GM21717 (cell line): ENCODE measurements around the gene GAL3ST2.
A peak's percentile ranks its signal among the peaks of the same experiment; 100 is the strongest.

ENCODE experiments used
- ATAC-seq: cut with Tn5 transposase; IDR thresholded peaks from one replicate; pipeline ENCODE4 v1.9.1; 2021; ENCODE audit warnings: mild to moderate bottlenecking, moderate library complexity; ENCODE audit not compliant: unreplicated experiment

Gene GAL3ST2

GRCh38 chr2:241842620-241843211, 66.1 kb downstream of the GAL3ST2 start:
- ATAC-seq, result no peak

- ATAC-seq, result peak; percentile 7
Observed at GRCh38 chr2:241843321-241844065, 66.9 kb downstream of the GAL3ST2 start.

GRCh38 chr2:241844066-241844728, 67.6 kb downstream of the GAL3ST2 start:
- ATAC-seq, result peak; percentile 69

GRCh38 chr2:241844831-241845578, 68.4 kb downstream of the GAL3ST2 start:
- no peak for ATAC-seq

GRCh38 chr2:241846406-241846805, 69.8 kb downstream of the GAL3ST2 start:
- ATAC-seq, result no peak

- ATAC-seq, result no peak
Observed at GRCh38 chr2:241848761-241849615, 72.4 kb downstream of the GAL3ST2 start.

GRCh38 chr2:241849616-241850543, 73.3 kb downstream of the GAL3ST2 start:
- ATAC-seq, result no peak

GRCh38 chr2:241850544-241851324, 74.1 kb downstream of the GAL3ST2 start:
- ATAC-seq, result no peak

GRCh38 chr2:241851325-241852115, 74.9 kb downstream of the GAL3ST2 start:
- ATAC-seq, result no peak

- ATAC-seq, result no peak
Observed at GRCh38 chr2:241852116-241852980, 75.7 kb downstream of the GAL3ST2 start.

- ATAC-seq, result no peak
Observed at GRCh38 chr2:241852981-241853631, 76.5 kb downstream of the GAL3ST2 start.
